ENCODE results near the gene ALOX5.

Gene ALOX5

GRCh38 chr10:45425621-45426563 is 51.9 kb downstream of the ALOX5 start:
- no peak for DNase-seq

DNA sequence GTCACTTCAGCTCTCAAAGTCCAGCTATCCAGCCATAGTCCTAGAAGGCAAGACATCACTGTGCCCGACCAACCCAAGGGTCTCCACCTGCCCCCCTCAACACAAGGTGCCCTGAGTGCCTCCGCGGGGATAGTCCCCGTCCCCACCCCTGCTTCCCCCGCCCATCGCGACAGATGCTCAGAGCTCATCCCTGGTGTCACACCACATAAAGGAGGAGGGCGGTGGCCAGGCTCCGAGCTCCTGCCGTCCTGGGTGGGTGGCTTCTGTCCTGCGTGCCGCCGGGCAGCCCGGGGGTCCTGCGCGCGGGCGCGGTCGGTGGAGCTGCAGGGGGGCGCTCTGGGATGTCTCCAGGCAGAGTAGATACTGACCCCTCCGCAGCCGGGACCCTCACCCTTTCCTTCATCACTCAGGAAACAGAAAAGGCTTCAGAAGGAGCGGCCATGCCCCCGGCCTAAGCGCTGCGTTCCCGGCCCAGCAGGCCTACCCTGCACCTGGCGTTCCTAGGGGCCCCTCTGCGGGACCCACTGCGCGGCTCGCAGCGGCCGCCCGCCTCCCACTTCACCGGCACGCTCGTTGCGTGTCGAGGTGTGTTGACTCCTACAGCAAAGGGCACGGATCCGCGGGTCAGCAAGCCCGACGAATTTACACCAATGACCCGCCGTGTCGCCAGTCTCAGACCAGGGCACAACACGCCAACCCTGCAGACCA is 53.4 kb downstream of the ALOX5 start:
- no peak for DNase-seq

DNA sequence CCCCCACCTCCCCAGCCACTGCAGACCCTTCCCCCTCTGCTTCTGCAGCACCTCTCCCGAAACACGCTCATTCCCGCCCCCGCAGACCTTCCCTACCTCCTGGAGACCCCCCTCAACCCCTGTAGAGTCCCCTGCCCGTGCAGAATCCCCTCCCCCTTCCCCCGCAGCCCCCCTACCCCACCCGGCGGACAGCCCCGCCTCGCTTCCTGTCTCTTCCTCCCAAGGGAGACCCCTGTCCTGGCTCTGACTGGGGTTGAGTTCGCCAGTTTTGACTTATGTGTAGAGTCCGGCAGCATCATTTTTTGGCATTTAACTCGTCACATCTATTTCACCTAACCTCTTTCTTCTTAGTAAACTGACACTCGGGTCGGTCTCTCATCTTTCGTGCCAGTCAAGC is 54.0 kb downstream of the ALOX5 start:
- no peak for DNase-seq

DNA sequence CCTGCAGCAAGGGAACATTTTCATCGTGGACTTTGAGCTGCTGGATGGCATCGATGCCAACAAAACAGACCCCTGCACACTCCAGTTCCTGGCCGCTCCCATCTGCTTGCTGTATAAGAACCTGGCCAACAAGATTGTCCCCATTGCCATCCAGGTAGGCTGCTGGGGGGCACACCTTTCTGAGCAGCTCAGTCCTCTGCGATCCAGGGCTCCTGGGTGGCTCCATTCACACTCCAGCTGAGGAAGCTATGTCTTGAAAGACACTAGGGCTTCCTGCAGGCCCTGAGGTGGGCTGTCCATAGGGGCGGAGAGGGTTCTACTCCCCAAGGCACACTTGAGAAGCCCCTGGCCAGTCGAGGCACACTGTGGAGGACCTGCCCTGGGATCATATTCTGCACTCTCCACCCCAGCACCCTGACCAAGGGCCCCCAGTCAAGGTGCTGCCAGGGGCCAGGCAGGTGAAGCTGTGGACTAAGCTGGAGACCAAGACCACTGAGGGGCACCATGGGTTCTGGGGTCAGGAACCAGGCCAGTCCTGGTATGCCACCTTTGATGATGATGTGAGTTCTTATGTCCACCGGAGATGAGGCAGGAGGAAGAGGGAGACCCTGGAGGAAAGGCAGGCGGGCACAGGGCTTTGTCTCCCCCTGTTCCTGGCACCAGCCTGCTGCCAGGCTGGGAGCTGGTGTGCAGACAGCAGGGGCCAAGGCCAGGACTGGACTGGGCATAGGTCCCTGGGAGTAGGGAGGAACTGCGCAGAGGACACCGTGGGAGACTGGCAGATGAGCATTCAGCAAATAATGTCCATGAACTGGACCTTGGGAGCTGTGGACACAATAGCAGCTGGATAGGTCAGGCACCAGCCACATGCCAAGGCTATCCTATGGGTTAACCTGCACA is 54.8 kb downstream of the ALOX5 start:
- no peak for DNase-seq

DNA sequence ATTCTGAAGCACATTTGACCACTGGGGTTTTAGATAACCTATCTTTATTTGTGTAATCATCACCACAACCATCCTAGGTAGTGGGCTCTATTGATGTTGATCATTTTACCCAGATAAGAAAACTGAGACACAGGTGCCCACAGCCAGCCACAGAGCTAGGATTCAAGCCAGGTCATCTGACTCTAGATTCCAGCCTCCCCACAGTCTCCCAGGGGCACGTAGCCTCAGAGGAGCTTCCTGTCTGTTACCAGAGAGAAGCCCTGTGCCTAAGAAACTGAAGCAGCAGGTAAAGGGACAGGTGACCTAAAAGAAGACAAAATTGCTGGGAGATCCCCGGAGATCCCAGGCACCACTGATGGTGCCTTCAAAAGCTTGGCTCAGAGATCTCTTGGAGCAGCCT is 55.8 kb downstream of the ALOX5 start:
- no peak for DNase-seq

- DNase-seq: no peak
Observed at GRCh38 chr10:45432113-45432512, 58.1 kb downstream of the ALOX5 start.

DNA sequence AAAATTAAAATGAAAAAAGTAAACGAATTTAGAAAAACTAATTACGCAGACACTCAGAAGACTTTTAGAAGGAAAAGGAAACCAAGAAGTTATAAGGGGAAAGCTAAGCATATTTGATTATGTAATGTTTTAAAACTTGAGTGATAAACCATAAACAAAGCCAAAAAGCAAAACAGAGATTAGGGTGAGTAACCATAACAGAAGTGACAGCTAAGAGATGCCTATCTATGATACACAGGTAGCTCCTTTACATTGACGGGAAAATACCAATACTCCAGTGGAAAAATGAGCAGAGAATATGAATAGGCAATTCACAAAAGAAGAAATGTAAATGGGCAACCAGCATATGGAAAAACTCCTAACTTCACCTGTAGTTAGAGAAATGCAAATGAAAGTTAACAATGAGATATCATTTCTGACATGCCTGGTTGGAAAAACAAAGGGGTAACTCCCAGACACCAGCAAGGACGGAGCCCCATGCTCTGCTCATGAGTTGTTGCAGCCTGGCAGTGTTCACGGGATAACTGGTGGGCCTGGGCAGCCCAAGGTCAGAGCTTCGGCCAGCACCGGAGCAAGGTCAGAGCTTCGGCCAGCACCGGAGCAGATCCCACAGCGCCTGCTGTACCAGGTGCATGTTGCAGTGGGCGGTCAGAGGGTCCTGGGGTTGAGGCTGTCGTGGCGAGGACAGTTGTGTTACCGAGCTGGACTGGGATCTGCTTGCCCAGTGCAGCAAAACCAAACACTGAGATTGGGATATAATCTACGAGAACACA is 58.9 kb downstream of the ALOX5 start:
- DNase-seq: no peak

GRCh38 chr10:45433716-45434469 is 59.9 kb downstream of the ALOX5 start:
- DNase-seq: peak; percentile 30

DNA sequence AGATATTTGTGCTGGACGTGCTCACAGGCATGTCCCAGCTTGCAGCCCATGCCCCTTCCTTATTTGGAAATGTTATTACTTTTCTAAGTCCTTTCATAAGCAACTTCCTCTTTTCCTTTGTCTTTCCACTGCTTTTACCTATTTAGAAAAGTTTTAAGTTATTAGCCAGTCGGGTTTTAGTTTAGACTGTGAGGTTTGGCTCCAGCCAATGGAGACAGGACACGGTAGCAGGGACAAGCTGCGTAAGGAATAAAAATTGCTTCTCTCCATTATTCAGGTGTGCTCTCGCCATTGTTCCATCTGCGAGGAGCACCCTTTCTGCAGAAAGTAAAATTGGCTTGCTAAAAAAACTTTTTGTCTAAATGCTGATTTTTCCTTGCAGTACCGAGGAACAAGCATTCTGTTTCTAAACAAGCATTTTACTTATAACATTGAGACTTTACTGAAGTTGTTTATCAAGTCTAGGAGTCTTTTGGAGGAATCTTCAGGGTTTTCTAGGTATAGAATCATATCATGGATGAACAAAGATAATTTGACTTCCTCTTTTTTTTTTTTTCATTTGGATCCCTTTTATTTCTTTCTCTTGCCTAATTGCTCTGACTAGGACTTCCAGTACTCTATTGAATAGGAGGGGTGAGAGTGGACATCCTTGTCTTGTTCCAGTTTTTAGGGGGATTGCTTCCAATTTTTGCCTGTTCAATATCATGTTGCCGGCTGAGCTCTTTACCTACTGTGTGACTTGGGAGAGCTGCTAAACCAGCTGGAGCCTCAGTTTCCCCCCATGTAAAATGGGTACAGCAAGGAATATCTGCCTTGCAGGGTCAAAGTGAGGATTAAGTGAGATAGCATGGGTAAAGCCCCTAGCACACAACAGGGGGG is 63.8 kb downstream of the ALOX5 start:
- DNase-seq: no peak

- DNase-seq: no peak
Observed at GRCh38 chr10:45438466-45439090, 64.6 kb downstream of the ALOX5 start.

- no peak for DNase-seq
Observed at GRCh38 chr10:45439365-45439764, 65.3 kb downstream of the ALOX5 start.

- DNase-seq: no peak
Observed at GRCh38 chr10:45439873-45440272, 65.9 kb downstream of the ALOX5 start.

GRCh38 chr10:45440511-45441062 is 66.6 kb downstream of the ALOX5 start:
- no peak for DNase-seq

DNA sequence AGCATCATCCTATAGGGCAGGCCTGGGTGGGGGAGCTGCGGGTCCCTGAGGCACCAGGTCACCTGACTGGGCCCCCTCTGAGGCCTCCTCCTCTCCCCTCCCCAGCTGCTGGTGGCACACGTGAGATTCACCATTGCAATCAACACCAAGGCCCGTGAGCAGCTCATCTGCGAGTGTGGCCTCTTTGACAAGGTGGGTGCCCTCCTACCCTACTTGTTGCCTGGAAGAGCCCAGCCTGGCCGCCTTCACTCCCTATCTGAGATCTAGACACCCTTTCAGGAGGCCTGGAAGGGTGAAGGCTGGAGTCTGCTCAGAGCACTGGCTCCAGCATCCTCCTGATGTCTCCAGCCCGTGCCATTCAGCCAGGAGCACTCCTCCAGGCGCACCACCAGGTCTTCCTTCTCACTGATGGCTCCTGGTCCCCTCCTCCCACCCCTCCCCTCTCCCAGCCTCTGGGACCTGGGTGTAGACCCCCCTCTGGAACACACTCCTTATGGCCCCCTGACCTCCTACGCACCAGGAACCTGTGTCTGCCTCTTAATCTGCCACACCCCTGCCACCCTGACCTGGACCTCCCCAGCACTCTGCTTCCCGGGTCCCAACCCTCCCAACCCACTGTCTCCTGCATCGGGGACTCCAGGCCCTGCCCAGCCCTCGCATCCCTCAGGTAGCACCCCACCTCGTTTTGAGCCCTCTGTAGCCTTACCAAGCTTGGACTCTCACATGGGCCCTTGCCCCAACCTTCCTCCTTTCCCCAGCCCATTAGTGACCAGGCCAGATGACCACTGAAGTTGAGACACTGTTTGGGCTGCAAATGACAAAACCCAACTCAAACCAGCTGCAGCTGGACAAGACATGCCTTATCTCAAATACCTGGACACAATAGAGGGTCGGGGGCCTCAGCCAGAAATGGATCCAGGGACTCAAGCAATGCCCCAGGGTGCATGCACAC is 67.5 kb downstream of the ALOX5 start:
- DNase-seq: no peak

GRCh38 chr10:45442251-45442650 is 68.2 kb downstream of the ALOX5 start:
- no peak for DNase-seq

DNA sequence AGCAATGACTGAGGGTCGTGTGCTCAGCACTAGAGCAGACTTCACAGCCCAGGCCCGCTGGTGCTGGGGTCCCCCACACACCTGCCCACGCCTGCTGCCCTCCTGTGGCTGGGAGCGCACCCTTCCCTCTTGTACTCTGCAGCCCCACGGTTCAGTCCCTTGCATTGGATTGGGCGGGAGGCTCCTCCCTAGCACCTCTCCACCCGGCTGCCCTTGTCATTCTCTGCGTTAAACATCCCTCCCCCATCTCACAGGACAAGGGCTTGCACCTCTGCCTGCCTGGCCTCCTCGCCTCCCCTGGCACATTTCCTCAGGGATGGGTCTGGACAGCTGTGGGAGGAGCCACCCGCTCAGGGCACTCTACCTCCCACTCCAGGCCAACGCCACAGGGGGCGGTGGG is 68.6 kb downstream of the ALOX5 start:
- peak; percentile 18 for DNase-seq

DNA sequence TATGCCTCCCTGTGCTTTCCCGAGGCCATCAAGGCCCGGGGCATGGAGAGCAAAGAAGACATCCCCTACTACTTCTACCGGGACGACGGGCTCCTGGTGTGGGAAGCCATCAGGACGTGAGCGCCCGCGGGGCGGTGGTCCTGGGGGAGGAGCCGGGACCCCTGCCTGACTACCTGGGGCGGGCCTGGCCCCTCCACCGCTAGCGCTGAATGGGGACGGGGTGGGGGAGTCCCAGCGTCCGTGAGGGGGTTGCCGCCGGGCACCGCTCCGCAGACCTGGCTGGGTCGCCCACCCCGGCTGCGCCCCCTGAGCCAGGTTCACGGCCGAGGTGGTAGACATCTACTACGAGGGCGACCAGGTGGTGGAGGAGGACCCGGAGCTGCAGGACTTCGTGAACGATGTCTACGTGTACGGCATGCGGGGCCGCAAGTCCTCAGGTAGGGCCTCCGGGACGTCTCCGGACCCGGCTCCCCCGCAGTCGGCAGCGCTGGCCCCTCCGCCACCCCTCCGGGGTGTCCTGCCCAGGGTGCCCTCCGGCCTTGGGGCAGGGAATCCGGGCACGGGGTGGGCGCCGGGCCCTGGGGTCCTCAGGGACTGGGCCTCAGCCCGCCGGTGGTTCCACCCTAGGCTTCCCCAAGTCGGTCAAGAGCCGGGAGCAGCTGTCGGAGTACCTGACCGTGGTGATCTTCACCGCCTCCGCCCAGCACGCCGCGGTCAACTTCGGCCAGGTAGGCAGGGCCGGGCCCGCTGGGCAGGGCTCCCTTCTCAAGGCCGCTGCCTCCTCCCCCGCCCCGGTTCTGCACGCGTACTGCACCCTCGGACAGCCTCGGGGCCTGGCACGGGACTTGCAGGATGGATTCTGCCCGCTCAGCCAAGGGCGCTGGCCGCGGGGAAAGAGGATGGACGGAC is 69.3 kb downstream of the ALOX5 start:
- DNase-seq: no peak
